HUES48 (cell line): Measurements from ENCODE around the gene GRB2.
A peak's percentile ranks its signal among the peaks of the same experiment; 100 is the strongest.
"Not testable (repeated sequence)": the region's sequence is repeated elsewhere in the genome, so short reads cannot be mapped to it uniquely, and the experiment has no call there.

Source experiments
- H3K27ac ChIP-seq: one replicate; pipeline ENCODE4 v1.7.0; 2013; ENCODE audit warnings: low read depth, low read length, inconsistent platforms
- H3K27me3 ChIP-seq: 2 replicates; pipeline ENCODE4 v1.6.1; 2013; ENCODE audit warnings: mild to moderate bottlenecking, low read length; ENCODE audit not compliant: control insufficient read depth, insufficient read depth
- H3K36me3 ChIP-seq: 2 replicates; pipeline ENCODE4 v1.6.1; 2013; ENCODE audit warnings: low read length; ENCODE audit not compliant: control insufficient read depth, insufficient read depth
- H3K4me1 ChIP-seq: 2 replicates; pipeline ENCODE4 v1.6.1; 2013; ENCODE audit warnings: mild to moderate bottlenecking, low read length; ENCODE audit not compliant: control insufficient read depth, insufficient read depth
- H3K4me3 ChIP-seq: 2 replicates; pipeline ENCODE4 v1.5.1; 2013; ENCODE audit warnings: mild to moderate bottlenecking, low read depth, low read length
- H3K9ac ChIP-seq: 2 replicates; pipeline ENCODE4 v1.6.1; 2013; ENCODE audit warnings: mild to moderate bottlenecking, low read depth, low read length, moderate library complexity
- H3K9me3 ChIP-seq: 2 replicates; pipeline ENCODE4 v1.6.1; 2013; ENCODE audit warnings: low read length; ENCODE audit not compliant: control insufficient read depth, insufficient read depth

Gene GRB2

GRCh38 chr17:75383842-75384195 is 21.7 kb downstream of the GRB2 start:
- 0 out of 2 replicates have a peak, but pooled peaks cover 5% of the 10 kb centered on the region for H3K36me3 ChIP-seq
- H3K9ac ChIP-seq, result no peak overlapping the region
- peaks cover 15% of the 10 kb centered on the region for H3K4me1 ChIP-seq
- no peaks in the 10 kb centered on the region for H3K27me3 ChIP-seq
- H3K9me3 ChIP-seq, result no peaks in the 10 kb centered on the region
- H3K27ac ChIP-seq, result peak overlapping the region; percentile 49
- H3K4me3 ChIP-seq, result no peak overlapping the region

- H3K9me3 ChIP-seq, result no peaks in the 10 kb centered on the region
- peaks cover 15% of the 10 kb centered on the region for H3K4me1 ChIP-seq
- H3K36me3 ChIP-seq, result peaks cover 5% of the 10 kb centered on the region; the same call in 1 of the 2 replicates
- no peak overlapping the region; the same call in 1 of the 2 replicates for H3K4me3 ChIP-seq
- no peaks in the 10 kb centered on the region for H3K27me3 ChIP-seq
- H3K27ac ChIP-seq, result peak overlapping the region; percentile 17
- H3K9ac ChIP-seq, result no peak overlapping the region
Measured at GRCh38 chr17:75380750-75381149, 24.7 kb downstream of the GRB2 start.

GRCh38 chr17:75380315-75380714 is 25.2 kb downstream of the GRB2 start:
- H3K36me3 ChIP-seq, result peaks cover 5% of the 10 kb centered on the region
- H3K27ac ChIP-seq, result peak overlapping the region; percentile 17
- no peaks in the 10 kb centered on the region for H3K9me3 ChIP-seq
- H3K9ac ChIP-seq, result no peak overlapping the region
- no peaks in the 10 kb centered on the region for H3K27me3 ChIP-seq
- peaks cover 15% of the 10 kb centered on the region for H3K4me1 ChIP-seq
- no peak overlapping the region for H3K4me3 ChIP-seq

GRCh38 chr17:75379426-75379825 is 26.1 kb downstream of the GRB2 start:
- not testable (repeated sequence) for H3K4me3 ChIP-seq, H3K27ac ChIP-seq, H3K9ac ChIP-seq, H3K9me3 ChIP-seq, H3K27me3 ChIP-seq
- H3K4me1 ChIP-seq, result peaks cover 15% of the 10 kb centered on the region
- peaks cover 11% of the 10 kb centered on the region for H3K36me3 ChIP-seq

- Histone ChIP-seq H3K4me1 (peaks cover 7% of the 10 kb centered on the region), H3K27me3 (no peaks in the 10 kb centered on the region), H3K36me3 (peaks cover 8% of the 10 kb centered on the region; the same call in 1 of the 2 replicates), H3K27ac (no peak overlapping the region), H3K9ac (no peak overlapping the region), H3K9me3 (no peaks in the 10 kb centered on the region), H3K4me3 (no peak overlapping the region)
Measured at GRCh38 chr17:75373280-75373679, 32.2 kb downstream of the GRB2 start.

- Histone ChIP-seq H3K4me1 (peaks cover 7% of the 10 kb centered on the region), H3K9ac (no peak overlapping the region), H3K36me3 (peaks cover 7% of the 10 kb centered on the region; the same call in 1 of the 2 replicates), H3K4me3 (no peak overlapping the region), H3K27ac (no peak overlapping the region), H3K9me3 (no peaks in the 10 kb centered on the region), H3K27me3 (no peaks in the 10 kb centered on the region)
Measured at GRCh38 chr17:75371981-75372380, 33.5 kb downstream of the GRB2 start.

- Histone ChIP-seq H3K4me3 (no peak overlapping the region), H3K4me1 (peaks cover 7% of the 10 kb centered on the region), H3K27ac (no peak overlapping the region), H3K27me3 (no peaks in the 10 kb centered on the region), H3K36me3 (peaks cover 7% of the 10 kb centered on the region; the same call in 1 of the 2 replicates), H3K9me3 (no peaks in the 10 kb centered on the region), H3K9ac (no peak overlapping the region)
Measured at GRCh38 chr17:75371339-75371738, 34.1 kb downstream of the GRB2 start.

- H3K4me1 ChIP-seq, result peaks cover 16% of the 10 kb centered on the region
Measured at GRCh38 chr17:75370286-75370915, 35.1 kb downstream of the GRB2 start.

GRCh38 chr17:75367838-75368789 is 37.4 kb downstream of the GRB2 start:
- peak overlapping the region; percentile 28 for H3K27ac ChIP-seq
- H3K9ac ChIP-seq, H3K27me3 ChIP-seq, H3K36me3 ChIP-seq, H3K9me3 ChIP-seq, H3K4me3 ChIP-seq: not testable (repeated sequence)
- H3K4me1 ChIP-seq, result peaks cover 22% of the 10 kb centered on the region

More at GRCh38 chr17:75370286-75370915, 35.1 kb downstream of the GRB2 start:
- H3K27me3 ChIP-seq, result no peaks in the 10 kb centered on the region
- H3K27ac ChIP-seq, result peak overlapping the region; percentile 14
- H3K36me3 ChIP-seq, result peaks cover 7% of the 10 kb centered on the region; the same call in 1 of the 2 replicates
- no peaks in the 10 kb centered on the region for H3K9me3 ChIP-seq
- H3K4me3 ChIP-seq, result no peak overlapping the region
- H3K9ac ChIP-seq, result no peak overlapping the region

- Histone ChIP-seq H3K4me1 (peaks cover 22% of the 10 kb centered on the region), H3K36me3 (no peaks in the 10 kb centered on the region), H3K27me3 (no peaks in the 10 kb centered on the region), H3K9me3 (no peaks in the 10 kb centered on the region), H3K27ac (peak overlapping the region; percentile 10), H3K9ac (no peak overlapping the region), H3K4me3 (no peak overlapping the region)
Measured at GRCh38 chr17:75367312-75367711, 38.2 kb downstream of the GRB2 start.

- Histone ChIP-seq H3K9ac (no peak overlapping the region), H3K27me3 (no peaks in the 10 kb centered on the region), H3K27ac (no peak overlapping the region), H3K9me3 (no peaks in the 10 kb centered on the region), H3K4me1 (peaks cover 22% of the 10 kb centered on the region), H3K4me3 (no peak overlapping the region), H3K36me3 (no peaks in the 10 kb centered on the region)
Measured at GRCh38 chr17:75366432-75366831, 39.0 kb downstream of the GRB2 start.
